Right atrium auricular region (tissue), 2 donors: Measurements from ENCODE around the gene COL7A1. TPM values are rescaled to one million over a fixed set of nuclear protein-coding genes. Genes with fewer than 3 reads are reported as not detected.

Source experiments
- DNase-seq: peaks from one replicate; pipeline ENCODE4 v3.0.0-alpha.2; 2019; ENCODE audit warnings: low spot score
- H3K27ac ChIP-seq, 2 donors: fragments of 200-600 bp; sonication (generic); 1 replicate in 1 of 2; 2 replicates in 1 of 2; pipeline ENCODE4 v1.5.1; 2016 to 2019
- H3K27me3 ChIP-seq, 2 donors: fragments of 200-600 bp; sonication (generic); one replicate each; pipeline versions ENCODE4 v1.5.1 to v1.6.0; 2017 to 2019
- H3K36me3 ChIP-seq: fragments of 200-600 bp; sonication (generic); one replicate; pipeline ENCODE4 v1.5.1; 2016
- H3K4me1 ChIP-seq, 2 donors: fragments of 200-600 bp; sonication (generic); one replicate each; pipeline versions ENCODE4 v1.5.1 to v1.6.0; 2017 to 2019
- H3K4me3 ChIP-seq, 2 donors: fragments of 200-600 bp; sonication (generic); 1 replicate in 1 of 2; 2 replicates in 1 of 2; pipeline ENCODE4 v1.5.1; 2017 to 2019; ENCODE audit warnings: mild to moderate bottlenecking in 1 of 2, moderate library complexity in 1 of 2
- H3K9me3 ChIP-seq, 2 donors: fragments of 200-600 bp; sonication (generic); one replicate each; pipeline ENCODE4 v1.5.1; 2019
- CTCF ChIP-seq, 2 donors: fragments of 200-600 bp; sonication (generic); IDR thresholded peaks; one replicate each; pipeline ENCODE4 v1.5.1; 2019; ENCODE audit warnings: antibody characterized with exemption in 2 of 2
- total RNA-seq, 2 donors: library from RNA; depleted of rRNA; stranded (reverse); fragments of >200 nt; gene quantifications; one replicate each; pipeline ENCODE4 v1.1.0, GENCODE V29; 2016

The COL7A1 gene
- total RNA-seq, 2 donors from 2014 or later, result 1.9 to 2.6 TPM

GRCh38 chr3:48548126-48548525 lies 47.0 kb downstream of the COL7A1 start:
- no peak overlapping the region for H3K4me3 ChIP-seq
- H3K36me3 ChIP-seq, result no peaks in the 10 kb centered on the region
- no peak for DNase-seq
- H3K27ac ChIP-seq, result no peak overlapping the region
- H3K9me3 ChIP-seq, result no peaks in the 10 kb centered on the region
- peaks cover 0 to 7% of the 10 kb centered on the region in 2 donors for H3K4me1 ChIP-seq
- H3K27me3 ChIP-seq, result no peaks in the 10 kb centered on the region
- no peak for TF ChIP-seq CTCF (IDR thresholded peaks at IDR 0.05)

- TF ChIP-seq CTCF (IDR thresholded peaks at IDR 0.05), result no peak
Observed at GRCh38 chr3:48546203-48546829, 48.8 kb downstream of the COL7A1 start.

GRCh38 chr3:48544141-48544540 lies 51.0 kb downstream of the COL7A1 start:
- TF ChIP-seq CTCF (IDR thresholded peaks at IDR 0.05), result no peak
- no peak overlapping the region for H3K4me3 ChIP-seq
- no peak for DNase-seq
- H3K27me3 ChIP-seq, result no peaks in the 10 kb centered on the region
- no peak overlapping the region for H3K27ac ChIP-seq
- no peaks in the 10 kb centered on the region for H3K36me3 ChIP-seq
- H3K9me3 ChIP-seq, result no peaks in the 10 kb centered on the region
- peaks cover 0 to 10% of the 10 kb centered on the region in 2 donors for H3K4me1 ChIP-seq

More at GRCh38 chr3:48546203-48546829, 48.8 kb downstream of the COL7A1 start:
- Histone ChIP-seq H3K4me1 (peaks cover 0 to 10% of the 10 kb centered on the region in 2 donors), H3K4me3 (no peak overlapping the region), H3K27me3 (no peaks in the 10 kb centered on the region), H3K36me3 (no peaks in the 10 kb centered on the region), H3K9me3 (no peaks in the 10 kb centered on the region), H3K27ac (no peak overlapping the region)
- DNase-seq, result no peak

- TF ChIP-seq CTCF (IDR thresholded peaks at IDR 0.05), result no peak
- Histone ChIP-seq H3K4me1 (peaks cover 0 to 10% of the 10 kb centered on the region in 2 donors), H3K4me3 (no peak overlapping the region), H3K36me3 (no peaks in the 10 kb centered on the region), H3K27ac (no peak overlapping the region), H3K27me3 (no peaks in the 10 kb centered on the region), H3K9me3 (no peaks in the 10 kb centered on the region)
- peak; percentile 67 for DNase-seq
Observed at GRCh38 chr3:48543271-48543866, 51.8 kb downstream of the COL7A1 start.

- H3K4me3 ChIP-seq, result no peak overlapping the region
- no peak overlapping the region for H3K27ac ChIP-seq
- DNase-seq, result no peak
- no peaks in the 10 kb centered on the region for H3K27me3 ChIP-seq
- TF ChIP-seq CTCF (IDR thresholded peaks at IDR 0.05), result no peak
- H3K9me3 ChIP-seq, result no peaks in the 10 kb centered on the region
- H3K36me3 ChIP-seq, result no peaks in the 10 kb centered on the region
- peaks cover 0 to 7% of the 10 kb centered on the region in 2 donors for H3K4me1 ChIP-seq
Observed at GRCh38 chr3:48538451-48538850, 56.7 kb downstream of the COL7A1 start.
